HG03432 (cell line): ENCODE data around the gene TFEB.

ENCODE experiments used
- ATAC-seq: cut with Tn5 transposase; IDR thresholded peaks from one replicate; pipeline ENCODE4 v1.9.1; 2021; ENCODE audit warnings: mild to moderate bottlenecking, moderate library complexity; ENCODE audit not compliant: unreplicated experiment

TFEB gene

GRCh38 chr6:41641352-41641925 is 94.0 kb downstream of the TFEB start:
- no peak for ATAC-seq

- no peak for ATAC-seq
Measured at GRCh38 chr6:41640426-41640825, 95.0 kb downstream of the TFEB start.

GRCh38 chr6:41639809-41640371 is 95.5 kb downstream of the TFEB start:
- ATAC-seq: no peak

GRCh38 chr6:41638935-41639808 is 96.2 kb downstream of the TFEB start:
- no peak for ATAC-seq

- ATAC-seq: no peak
Measured at GRCh38 chr6:41638002-41638934, 97.1 kb downstream of the TFEB start, which contains the start of gene MDFI. MDFI (plus strand) TSS chr6:41638468; CDS start chr6:41638750, 282 bp downstream.

GRCh38 chr6:41637194-41638001 is 98.0 kb downstream of the TFEB start:
- no peak for ATAC-seq

GRCh38 chr6:41636833-41637193 is 98.6 kb downstream of the TFEB start:
- ATAC-seq: no peak

- ATAC-seq: no peak
Measured at GRCh38 chr6:41635365-41635764, 100.0 kb downstream of the TFEB start.

- ATAC-seq: no peak
Measured at GRCh38 chr6:41634657-41635056, 100.8 kb downstream of the TFEB start.
